Activated T-helper 9 cell treated with anti-CD3 and anti-CD28 coated beads, Interleukin-2, amount 50 U/mL, for 16 hours (primary cell): ENCODE data around the gene ARL4D.
"Not testable (repeated sequence)": the region's sequence is repeated elsewhere in the genome, so short reads cannot be mapped to it uniquely, and the experiment has no call there.

Source experiments
- DNase-seq: peaks from one replicate; pipeline ENCODE4 v3.0.0-alpha.2; 2020; ENCODE audit warnings: low read depth

ARL4D gene

DNA sequence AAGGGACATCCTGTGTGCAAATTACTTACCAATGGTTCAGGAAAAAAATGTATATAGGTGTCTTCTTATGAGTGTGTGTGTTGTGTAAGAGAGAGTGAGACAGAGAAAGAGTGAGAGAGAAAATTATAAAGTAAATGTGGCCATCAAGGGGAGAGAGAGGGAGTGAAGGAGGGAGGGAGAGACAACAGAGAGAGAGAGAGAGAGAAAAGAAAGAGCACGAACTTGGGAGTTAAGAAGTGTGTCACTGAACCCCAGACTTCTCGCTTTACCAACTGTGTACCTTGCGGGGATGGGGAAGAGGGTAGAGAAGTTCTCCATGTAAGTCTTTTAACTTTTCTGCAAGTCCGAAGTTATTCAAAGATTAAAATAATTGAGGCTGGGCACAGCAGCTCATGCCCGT is 28.8 kb upstream of the ARL4D start:
- DNase-seq: no peak

- DNase-seq: no peak
Measured at GRCh38 chr17:43371227-43371821, 27.5 kb upstream of the ARL4D start.

- DNase-seq: no peak
Measured at GRCh38 chr17:43372273-43372911, 26.4 kb upstream of the ARL4D start.

- no peak for DNase-seq
Measured at GRCh38 chr17:43373356-43373755, 25.4 kb upstream of the ARL4D start.

- not testable (repeated sequence) for DNase-seq
Measured at GRCh38 chr17:43375915-43376314, 22.9 kb upstream of the ARL4D start.

- no peak for DNase-seq
Measured at GRCh38 chr17:43377056-43377810, 21.6 kb upstream of the ARL4D start.

GRCh38 chr17:43378766-43379165 is 20.0 kb upstream of the ARL4D start:
- no peak for DNase-seq

DNA sequence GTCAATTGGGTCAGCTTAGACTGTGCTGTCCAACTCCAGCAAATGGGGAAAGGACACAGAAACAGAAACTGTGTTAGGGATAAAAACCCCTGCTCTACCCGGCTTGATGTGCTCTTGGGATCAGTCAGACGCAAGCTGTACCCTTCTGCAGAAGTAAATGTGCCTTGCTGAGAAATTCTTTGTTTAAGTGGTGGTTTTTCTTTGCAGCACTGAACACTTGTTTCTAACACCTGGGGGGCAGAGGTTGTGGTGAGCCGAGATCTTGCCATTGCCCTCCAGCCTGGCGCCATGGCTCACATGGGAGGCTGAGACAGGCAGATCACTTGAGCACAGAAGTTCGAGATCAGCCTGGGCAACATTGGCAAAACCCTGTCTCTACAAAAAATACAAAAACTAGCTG is 18.5 kb upstream of the ARL4D start:
- no peak for DNase-seq

GRCh38 chr17:43381204-43381603 is 17.6 kb upstream of the ARL4D start:
- DNase-seq: no peak

DNA sequence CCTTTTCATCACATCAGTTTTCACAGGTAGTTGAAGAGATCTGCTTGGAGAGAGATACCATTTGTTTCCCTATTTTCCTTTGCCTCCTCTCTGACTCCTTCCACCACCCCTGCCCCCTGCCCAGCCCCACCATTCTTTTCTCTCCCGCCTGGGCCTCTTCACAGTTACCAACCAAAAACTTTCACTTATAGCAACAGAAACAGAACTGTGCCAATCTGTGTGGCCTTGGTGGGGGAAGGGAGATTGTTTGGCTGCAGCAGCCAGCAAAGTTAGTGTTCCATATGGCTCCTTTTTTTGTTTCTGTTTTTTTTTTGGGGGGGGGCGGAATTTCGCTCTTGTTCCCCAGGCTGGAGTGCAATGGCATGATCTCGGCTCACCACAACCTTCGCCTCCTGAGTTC is 17.2 kb upstream of the ARL4D start:
- DNase-seq: no peak

- DNase-seq: no peak
Measured at GRCh38 chr17:43382776-43383175, 16.0 kb upstream of the ARL4D start.

DNA sequence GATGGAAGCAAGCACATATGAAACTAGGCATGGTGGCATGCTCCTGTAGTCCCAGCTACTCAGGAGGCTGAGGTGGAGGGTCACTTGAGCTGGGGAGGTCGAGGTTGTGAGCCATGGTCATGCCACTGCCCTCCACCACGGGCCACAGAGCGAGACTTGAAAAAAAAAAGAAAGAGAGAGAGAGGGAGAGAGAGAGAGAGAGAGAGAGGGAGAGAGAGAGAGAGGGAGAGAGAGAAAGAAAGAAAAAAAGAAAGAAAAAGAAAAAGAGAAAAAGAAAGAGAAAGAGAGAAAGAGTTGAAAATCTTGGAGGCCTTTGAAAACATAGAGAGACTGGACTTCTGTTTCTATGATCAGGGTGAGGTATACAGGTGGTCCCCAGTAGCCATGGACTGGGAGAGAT is 15.4 kb upstream of the ARL4D start:
- no peak for DNase-seq

GRCh38 chr17:43383826-43384475 is 14.8 kb upstream of the ARL4D start:
- no peak for DNase-seq

- no peak for DNase-seq
Measured at GRCh38 chr17:43384476-43384862, 14.3 kb upstream of the ARL4D start.

DNA sequence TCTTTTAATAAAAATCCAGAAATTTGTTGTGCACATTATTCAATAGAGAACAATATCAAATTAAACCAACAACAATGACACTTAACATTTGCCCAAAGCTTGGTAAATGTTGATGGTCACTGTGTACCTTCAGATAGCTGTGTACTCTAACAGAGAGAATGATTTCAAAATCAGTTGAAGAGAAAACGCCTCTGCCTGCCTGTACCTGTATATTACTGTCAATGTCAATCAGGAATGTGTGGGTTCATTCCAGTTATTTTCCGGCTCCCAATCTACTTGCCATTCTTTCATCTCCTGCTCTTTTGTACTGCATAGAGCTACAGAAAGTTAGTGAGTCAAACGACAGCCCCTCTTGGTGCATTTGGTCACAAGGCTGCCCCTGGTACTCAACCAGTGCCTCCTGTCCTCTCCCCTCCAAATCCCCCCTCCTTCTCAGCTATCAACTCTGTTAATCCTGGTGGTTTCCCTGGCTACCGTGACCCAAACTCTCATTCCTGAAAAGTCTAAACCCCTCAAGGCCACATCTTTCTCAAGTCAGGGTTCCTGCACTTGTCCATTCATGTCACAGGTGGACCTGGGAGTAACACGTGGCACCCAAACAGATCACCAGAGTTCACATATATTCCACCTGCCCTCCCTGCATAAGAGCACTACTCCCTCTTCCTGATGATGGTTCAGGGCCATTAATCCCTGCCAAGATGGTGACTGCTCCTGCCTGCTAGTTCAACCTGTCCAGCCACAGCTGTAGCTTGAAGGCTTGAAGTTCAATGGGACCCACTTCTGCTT is 13.6 kb upstream of the ARL4D start:
- no peak for DNase-seq

DNA sequence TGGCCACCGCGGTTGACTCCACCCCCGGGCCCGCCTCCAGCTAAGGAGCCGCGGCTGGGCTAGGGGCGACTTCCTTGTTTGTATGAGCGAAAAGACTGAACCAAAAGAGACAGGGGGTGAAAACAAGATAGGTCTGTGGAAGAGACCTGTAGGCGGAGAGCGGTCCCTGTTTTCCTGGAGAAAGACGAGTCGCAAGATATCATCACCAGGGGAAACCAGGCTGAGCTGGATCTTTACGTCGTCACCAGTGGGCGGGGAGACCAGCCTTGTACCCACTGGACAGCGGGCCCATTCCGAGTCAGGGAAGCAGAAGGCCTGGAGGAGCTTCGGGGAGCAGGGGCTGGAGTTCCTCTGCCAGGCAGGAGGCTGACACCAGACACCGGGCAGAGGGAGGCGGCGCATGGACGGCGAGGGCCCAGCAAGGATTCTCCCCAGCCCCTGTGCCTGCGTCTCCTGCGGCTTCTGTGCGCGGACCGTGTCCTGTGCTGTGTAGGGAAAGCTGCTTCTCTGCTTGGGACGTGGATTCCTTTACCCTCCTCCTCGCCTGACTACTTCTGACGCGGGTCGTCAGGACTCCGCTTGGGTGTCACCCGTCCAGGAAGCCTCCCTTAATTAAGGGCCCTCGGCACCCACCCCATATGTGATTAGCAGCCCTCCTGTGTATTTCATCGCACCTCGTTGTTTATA is 10.3 kb upstream of the ARL4D start:
- peak; percentile 83 for DNase-seq

DNA sequence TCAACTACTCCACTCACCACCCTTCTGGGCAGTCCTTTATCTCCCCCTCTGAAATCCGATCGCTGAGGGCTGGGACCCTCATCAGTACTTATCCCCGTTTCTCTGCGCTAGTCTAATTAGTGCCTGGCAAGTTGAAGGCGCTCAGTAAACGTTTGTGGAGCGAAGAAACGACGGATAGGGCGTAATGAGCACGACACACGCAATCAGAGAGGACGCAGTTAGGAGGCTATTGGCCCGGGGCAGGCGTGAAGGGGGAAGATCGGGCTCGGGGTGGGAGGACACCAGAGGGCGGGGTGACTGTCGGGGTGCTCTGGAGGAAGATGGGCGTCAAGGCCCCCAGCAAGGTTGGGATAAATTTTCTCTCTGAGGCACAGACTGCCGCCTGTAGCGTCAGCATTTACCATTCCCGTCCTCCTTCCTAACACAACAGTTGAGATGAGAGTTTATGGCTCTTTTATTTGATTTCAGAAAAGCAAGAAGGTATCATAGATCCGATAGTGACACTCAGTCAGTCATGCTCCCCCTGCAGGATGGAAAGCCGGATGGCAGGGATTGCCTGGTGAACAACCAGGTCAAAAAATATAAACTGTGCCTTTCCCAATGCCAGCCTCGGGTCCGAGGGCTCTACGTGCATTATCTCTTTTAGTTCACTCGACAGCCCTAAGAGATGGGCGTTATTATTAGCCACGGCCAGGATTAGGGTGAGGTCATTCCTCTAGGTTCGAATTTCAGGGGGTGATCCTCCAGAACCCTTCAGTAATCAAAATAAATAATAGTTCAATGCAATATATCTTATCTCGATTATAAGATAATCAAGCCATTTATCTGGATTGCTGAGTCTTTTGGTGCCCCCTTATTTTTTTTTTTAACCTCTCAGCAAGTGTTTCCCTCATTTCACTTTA is 9.5 kb upstream of the ARL4D start:
- peak; percentile 69 for DNase-seq

DNA sequence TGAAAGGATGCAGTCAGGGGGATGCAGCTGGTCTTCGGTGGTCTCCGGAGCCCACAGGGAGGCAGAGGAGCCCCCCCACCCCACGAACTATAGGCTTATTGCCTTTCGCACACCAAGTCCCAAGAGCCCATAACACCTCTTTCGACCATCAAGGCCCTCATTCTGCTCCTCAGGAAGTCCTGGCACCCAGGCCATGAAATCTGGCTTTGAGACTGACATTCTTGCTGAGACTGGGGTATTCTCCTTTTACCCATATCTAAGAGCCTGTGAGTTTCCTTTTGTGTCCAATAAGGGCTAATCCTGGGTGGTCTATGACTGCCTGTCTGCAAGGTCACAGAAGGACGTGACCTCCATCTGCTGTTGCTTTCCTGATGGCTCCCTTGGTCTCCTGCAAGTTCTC is 6.4 kb upstream of the ARL4D start:
- DNase-seq: no peak

- DNase-seq: peak; percentile 74
Measured at GRCh38 chr17:43393944-43394482, 4.8 kb upstream of the ARL4D start.

DNA sequence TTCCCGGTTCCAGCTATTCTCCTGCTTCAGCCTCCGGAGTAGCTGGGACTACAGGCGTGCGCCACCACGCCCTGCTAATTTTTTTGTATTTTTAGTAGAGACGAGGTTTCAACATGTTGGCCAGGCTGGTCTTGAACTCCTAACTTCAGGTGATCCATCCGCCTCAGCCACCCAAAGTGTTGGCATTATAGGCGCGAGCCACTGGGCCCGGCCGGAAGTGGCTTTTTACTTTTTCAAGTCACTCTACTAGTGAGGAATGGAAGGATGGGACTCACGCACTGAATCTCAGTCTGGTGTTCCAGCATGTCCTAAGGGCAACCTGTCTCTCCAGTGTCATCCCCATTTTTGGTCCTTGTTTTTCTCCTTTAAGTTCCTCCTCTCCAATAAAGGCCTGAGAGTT is 4.1 kb upstream of the ARL4D start:
- not testable (repeated sequence) for DNase-seq
